K562 (cell line): Measurements from ENCODE around the gene NEMF. TPM values are rescaled to one million over a fixed set of nuclear protein-coding genes. Genes with fewer than 3 reads are reported as not detected.

Experiments used
- CBFA2T3 ChIP-seq: fragments of 450-650 bp; IDR thresholded peaks from 2 replicates; pipeline ENCODE4 v1.6.1; 2017
- ETV1 ChIP-seq: fragments of 450-650 bp; conservative IDR thresholded peaks from 2 replicates; pipeline ENCODE4 v1.6.1; 2016; ENCODE audit warnings: missing genetic modification characterization, control low read depth, low read depth, missing compliant biosample characterization
- FOSL1 ChIP-seq: fragments of 200-800 bp; sonication (Bioruptor generic); conservative IDR thresholded peaks from 2 replicates; pipeline ENCODE4 v1.6.1; 2016; ENCODE audit warnings: missing genetic modification characterization, missing compliant biosample characterization
- NR2C2 ChIP-seq, 2 experiments: fragments of 200-800 bp in 1 of 2; sonication (Bioruptor generic) in 1 of 2; sonication (generic) in 1 of 2; formaldehyde crosslinking in 1 of 2; IDR thresholded peaks; 2 replicates each; pipeline versions ENCODE4 v1.6.1 to v1.8.0; 2016 to 2022; ENCODE audit warnings: mild to moderate bottlenecking in 1 of 2, missing compliant biosample characterization in 1 of 2, missing genetic modification characterization in 1 of 2, missing genetic modification reagents in 1 of 2
- PBX2 ChIP-seq, 2 experiments: IDR thresholded peaks in 1 of 2; conservative IDR thresholded peaks in 1 of 2; 2 replicates each; pipeline ENCODE4 v1.6.1; 2016; ENCODE audit warnings: low read depth in 2 of 2, mild to moderate bottlenecking in 1 of 2, missing compliant biosample characterization in 1 of 2, missing genetic modification characterization in 1 of 2, moderate library complexity in 1 of 2
- PCBP1 ChIP-seq: fragments of 200-400 bp; formaldehyde crosslinking; IDR thresholded peaks from 2 replicates; pipeline ENCODE4 v1.6.1; 2018; ENCODE audit warnings: mild to moderate bottlenecking, low read depth, low read length; ENCODE audit not compliant: poor library complexity, severe bottlenecking
- PTRF ChIP-seq: fragments of 450-650 bp; IDR thresholded peaks from 2 replicates; pipeline ENCODE4 v1.6.1; 2016; ENCODE audit warnings: mild to moderate bottlenecking, missing genetic modification characterization, missing compliant biosample characterization
- RAD21 ChIP-seq, 2 experiments: fragments of 250-450 bp in 1 of 2; fragments of 450-650 bp in 1 of 2; sonication (Bioruptor Pico) in 1 of 2; formaldehyde crosslinking in 1 of 2; IDR thresholded peaks in 1 of 2; conservative IDR thresholded peaks in 1 of 2; 2 replicates each; pipeline versions ENCODE4 v1.4.0 to v1.8.0; 2020 to 2022; ENCODE audit warnings: mild to moderate bottlenecking in 2 of 2, moderate library complexity in 1 of 2
- SIN3B ChIP-seq: fragments of 450-650 bp; IDR thresholded peaks from 2 replicates; pipeline ENCODE4 v1.6.1; 2017; ENCODE audit warnings: low read depth, mild to moderate bottlenecking, moderate library complexity
- ZNF146 ChIP-seq: IDR thresholded peaks from one replicate; pipeline ENCODE4 v1.6.1; 2018; ENCODE audit warnings: missing compliant biosample characterization; ENCODE audit not compliant: unreplicated experiment
- polyA plus RNA-seq, 8 experiments: library from polyadenylated mRNA; depleted of rRNA in 4 of 8; stranded (reverse) in 5 of 8; unstranded in 3 of 8; fragments of >200 nt; fragmentation: Nextera tagmentation in 2 of 8; fragmentation: Illumina TruSeq in 1 of 8; extraction: Ambion mirVana in 2 of 8; extraction: Trizol in 1 of 8; gene quantifications; 2 replicates each; pipeline versions ENCODE4 v1.2.1 to v1.2.3, GENCODE V29; 2011 to 2014; ENCODE audit warnings: inconsistent platforms in 1 of 8, missing spikeins in 1 of 8
- total RNA-seq, 7 experiments: library from RNA; depleted of rRNA in 6 of 7; stranded (reverse); fragments of >200 nt in 6 of 7; fragmentation: Illumina TruSeq in 2 of 7; extraction: Trizol in 2 of 7; gene quantifications; 2 replicates each; pipeline versions ENCODE4 v1.2.1 to v1.2.3, GENCODE V29; 2011 to 2021; ENCODE audit warnings: low replicate concordance in 1 of 7
- TF ChIP-seq, protein P1 (sequence below): IDR thresholded peaks from 2 replicates; pipeline ENCODE4 v1.6.1; 2012; ENCODE audit warnings: low read depth, low read length, improper control_type of control experiment, borderline replicate concordance
- TF ChIP-seq, protein P2 (sequence below): fragments of 450-650 bp; IDR thresholded peaks from 2 replicates; pipeline ENCODE4 v1.6.1; 2017; ENCODE audit warnings: antibody characterized with exemption, mild to moderate bottlenecking
- TF ChIP-seq, protein P3 (sequence below): sonication (generic); formaldehyde crosslinking; IDR thresholded peaks from 2 replicates; pipeline ENCODE4 v1.8.0; 2022; ENCODE audit warnings: mild to moderate bottlenecking, missing genetic modification reagents

The NEMF gene
- total and polyA plus RNA-seq, 9 of the 15 experiments (the other 6 are each of a cell fraction or from before 2014, with no cell fraction given): 38.8 to 94.4 (median 61.0) TPM

GRCh38 chr14:49868720-49869114, 16.1 kb upstream of the NEMF start (continued):
- TF ChIP-seq PBX2 (CRISPR knock-in tag; IDR thresholded peaks at IDR 0.05; ENCODE audit: low read depth) (no peak), PBX2 (tag; conservative IDR thresholded peaks at IDR 0.05; ENCODE audit: low read depth) (peak; percentile 90), SIN3B (no peak), RAD21 (CRISPR knock-in tag; conservative IDR thresholded peaks at IDR 0.05 in 1 of 2, IDR thresholded peaks at IDR 0.05 in 1 of 2) (no peak), PCBP1 (no peak), ETV1 (tag) (no peak), PTRF (tag) (no peak), ZNF146 (no peak), CBFA2T3 (no peak), FOSL1 (tag) (no peak), NR2C2 (CRISPR knock-in tag; IDR thresholded peaks at IDR 0.05) (no peak), NR2C2 (tag; IDR thresholded peaks at IDR 0.05) (0 out of 2 replicates have a peak, but pooled peaks have one; percentile 5)
- TF ChIP-seq, protein P1, sequence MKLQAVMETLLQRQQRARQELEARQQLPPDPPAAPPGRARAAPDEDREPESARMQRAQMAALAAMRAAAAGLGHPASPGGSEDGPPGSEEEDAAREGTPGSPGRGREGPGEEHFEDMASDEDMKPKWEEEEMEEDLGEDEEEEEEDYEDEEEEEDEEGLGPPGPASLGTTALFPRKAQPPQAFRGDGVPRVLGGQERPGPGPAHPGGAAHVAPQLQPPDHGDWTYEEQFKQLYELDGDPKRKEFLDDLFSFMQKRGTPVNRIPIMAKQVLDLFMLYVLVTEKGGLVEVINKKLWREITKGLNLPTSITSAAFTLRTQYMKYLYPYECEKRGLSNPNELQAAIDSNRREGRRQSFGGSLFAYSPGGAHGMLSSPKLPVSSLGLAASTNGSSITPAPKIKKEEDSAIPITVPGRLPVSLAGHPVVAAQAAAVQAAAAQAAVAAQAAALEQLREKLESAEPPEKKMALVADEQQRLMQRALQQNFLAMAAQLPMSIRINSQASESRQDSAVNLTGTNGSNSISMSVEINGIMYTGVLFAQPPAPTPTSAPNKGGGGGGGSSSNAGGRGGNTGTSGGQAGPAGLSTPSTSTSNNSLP: no peak
- TF ChIP-seq, protein P2, sequence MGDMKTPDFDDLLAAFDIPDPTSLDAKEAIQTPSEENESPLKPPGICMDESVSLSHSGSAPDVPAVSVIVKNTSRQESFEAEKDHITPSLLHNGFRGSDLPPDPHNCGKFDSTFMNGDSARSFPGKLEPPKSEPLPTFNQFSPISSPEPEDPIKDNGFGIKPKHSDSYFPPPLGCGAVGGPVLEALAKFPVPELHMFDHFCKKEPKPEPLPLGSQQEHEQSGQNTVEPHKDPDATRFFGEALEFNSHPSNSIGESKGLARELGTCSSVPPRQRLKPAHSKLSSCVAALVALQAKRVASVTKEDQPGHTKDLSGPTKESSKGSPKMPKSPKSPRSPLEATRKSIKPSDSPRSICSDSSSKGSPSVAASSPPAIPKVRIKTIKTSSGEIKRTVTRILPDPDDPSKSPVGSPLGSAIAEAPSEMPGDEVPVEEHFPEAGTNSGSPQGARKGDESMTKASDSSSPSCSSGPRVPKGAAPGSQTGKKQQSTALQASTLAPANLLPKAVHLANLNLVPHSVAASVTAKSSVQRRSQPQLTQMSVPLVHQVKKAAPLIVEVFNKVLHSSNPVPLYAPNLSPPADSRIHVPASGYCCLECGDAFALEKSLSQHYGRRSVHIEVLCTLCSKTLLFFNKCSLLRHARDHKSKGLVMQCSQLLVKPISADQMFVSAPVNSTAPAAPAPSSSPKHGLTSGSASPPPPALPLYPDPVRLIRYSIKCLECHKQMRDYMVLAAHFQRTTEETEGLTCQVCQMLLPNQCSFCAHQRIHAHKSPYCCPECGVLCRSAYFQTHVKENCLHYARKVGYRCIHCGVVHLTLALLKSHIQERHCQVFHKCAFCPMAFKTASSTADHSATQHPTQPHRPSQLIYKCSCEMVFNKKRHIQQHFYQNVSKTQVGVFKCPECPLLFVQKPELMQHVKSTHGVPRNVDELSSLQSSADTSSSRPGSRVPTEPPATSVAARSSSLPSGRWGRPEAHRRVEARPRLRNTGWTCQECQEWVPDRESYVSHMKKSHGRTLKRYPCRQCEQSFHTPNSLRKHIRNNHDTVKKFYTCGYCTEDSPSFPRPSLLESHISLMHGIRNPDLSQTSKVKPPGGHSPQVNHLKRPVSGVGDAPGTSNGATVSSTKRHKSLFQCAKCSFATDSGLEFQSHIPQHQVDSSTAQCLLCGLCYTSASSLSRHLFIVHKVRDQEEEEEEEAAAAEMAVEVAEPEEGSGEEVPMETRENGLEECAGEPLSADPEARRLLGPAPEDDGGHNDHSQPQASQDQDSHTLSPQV: no peak
- TF ChIP-seq, protein P3, sequence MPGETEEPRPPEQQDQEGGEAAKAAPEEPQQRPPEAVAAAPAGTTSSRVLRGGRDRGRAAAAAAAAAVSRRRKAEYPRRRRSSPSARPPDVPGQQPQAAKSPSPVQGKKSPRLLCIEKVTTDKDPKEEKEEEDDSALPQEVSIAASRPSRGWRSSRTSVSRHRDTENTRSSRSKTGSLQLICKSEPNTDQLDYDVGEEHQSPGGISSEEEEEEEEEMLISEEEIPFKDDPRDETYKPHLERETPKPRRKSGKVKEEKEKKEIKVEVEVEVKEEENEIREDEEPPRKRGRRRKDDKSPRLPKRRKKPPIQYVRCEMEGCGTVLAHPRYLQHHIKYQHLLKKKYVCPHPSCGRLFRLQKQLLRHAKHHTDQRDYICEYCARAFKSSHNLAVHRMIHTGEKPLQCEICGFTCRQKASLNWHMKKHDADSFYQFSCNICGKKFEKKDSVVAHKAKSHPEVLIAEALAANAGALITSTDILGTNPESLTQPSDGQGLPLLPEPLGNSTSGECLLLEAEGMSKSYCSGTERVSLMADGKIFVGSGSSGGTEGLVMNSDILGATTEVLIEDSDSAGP: no peak
- TF ChIP-seq, all 486 proteins: peak for 6
